ENCODE data around the gene GJD4. TPM values are rescaled to one million over a fixed set of nuclear protein-coding genes. Genes with fewer than 3 reads are reported as not detected.

Gene GJD4
- total RNA-seq, 1 donor from 2014 or later, result not detected

DNA sequence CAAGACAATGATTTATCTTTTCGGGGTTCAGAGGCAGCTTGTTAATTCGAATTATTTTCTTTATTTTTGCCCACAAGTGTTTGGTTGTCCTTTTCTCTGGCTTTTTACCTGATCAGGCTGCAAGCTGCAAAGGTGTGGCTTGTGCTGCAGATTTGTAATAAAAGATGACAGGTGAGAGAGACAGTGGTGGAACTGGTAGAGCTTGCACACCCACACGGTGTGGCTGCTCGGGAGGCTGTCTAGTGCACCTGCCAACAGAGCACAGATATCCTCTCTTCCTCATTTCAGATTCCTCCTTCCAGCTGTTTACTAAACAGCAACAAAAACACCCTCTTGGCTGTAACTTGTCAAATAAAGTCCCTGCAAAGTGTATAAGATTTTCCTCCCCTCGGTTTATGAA is 9.2 kb downstream of the GJD4 start:
- Histone ChIP-seq H3K9me3 (no peaks in the 10 kb centered on the region), H3K4me3 (no peak overlapping the region), H3K27ac (no peak overlapping the region), H3K27me3 (ENCODE audit: low read depth) (peaks cover 9% of the 10 kb centered on the region), H3K36me3 (no peaks in the 10 kb centered on the region), H3K4me1 (no peaks in the 10 kb centered on the region)
- DNase-seq, result no peak
- ATAC-seq, result no peak
- intact Hi-C loops (cut with DNase I), result no loop called here
- no peak for TF ChIP-seq CTCF (IDR thresholded peaks at IDR 0.05)

DNA sequence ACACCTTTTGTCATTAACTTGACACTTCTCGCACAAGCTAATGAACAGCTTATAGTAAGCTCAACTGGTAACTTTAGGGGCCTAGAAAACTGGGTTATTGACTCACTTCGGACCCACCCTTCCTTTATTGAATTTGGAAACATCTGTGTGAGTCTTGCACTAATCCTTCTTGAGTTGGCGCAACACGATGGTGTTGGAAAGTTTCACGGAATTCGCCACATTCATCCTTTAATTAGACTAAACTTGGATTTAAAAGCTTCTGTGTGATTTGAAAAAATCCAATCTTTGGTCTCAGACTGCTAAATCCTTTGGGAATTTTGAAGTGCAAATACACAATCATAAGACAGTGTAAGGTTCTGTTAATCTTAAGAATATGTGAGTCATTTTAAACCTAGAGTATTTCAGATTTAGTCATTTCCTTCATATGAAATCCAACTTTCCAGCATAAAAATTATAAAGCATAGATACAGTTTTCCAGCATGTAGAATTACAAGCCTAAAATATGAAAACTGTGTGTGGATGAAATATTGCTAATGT is 21.9 kb downstream of the GJD4 start:
- TF ChIP-seq CTCF (IDR thresholded peaks at IDR 0.05), result no peak
- ATAC-seq, result no peak
- intact Hi-C loops (cut with DNase I), result no loop called here

DNA sequence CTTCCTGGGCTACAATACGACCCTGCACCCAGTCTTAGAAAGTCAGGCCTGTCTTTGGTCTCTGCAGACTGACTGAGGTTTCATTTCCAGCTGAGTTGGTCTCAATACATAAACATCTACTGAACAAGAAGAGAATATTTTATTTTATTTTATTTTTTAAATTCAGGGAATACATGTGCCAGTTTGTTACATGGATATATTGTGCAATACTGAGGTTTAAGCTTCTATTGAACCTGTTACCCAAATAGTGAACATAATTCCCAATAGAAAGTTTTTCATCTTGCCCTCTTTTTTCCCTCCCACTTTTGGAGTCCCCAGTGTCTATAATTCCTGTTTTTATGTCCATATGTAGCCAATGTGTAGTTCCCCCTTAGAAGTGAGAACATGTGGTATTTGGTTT is 26.3 kb downstream of the GJD4 start:
- intact Hi-C loops (cut with DNase I), result no loop called here
- H3K27me3 ChIP-seq (ENCODE audit: low read depth), result no peaks in the 10 kb centered on the region
- no peak overlapping the region for H3K27ac ChIP-seq
- ATAC-seq, result no peak
- peaks cover 10% of the 10 kb centered on the region for H3K4me1 ChIP-seq
- no peaks in the 10 kb centered on the region for H3K9me3 ChIP-seq
- no peak overlapping the region for H3K4me3 ChIP-seq
- no peaks in the 10 kb centered on the region for H3K36me3 ChIP-seq
- TF ChIP-seq CTCF (IDR thresholded peaks at IDR 0.05), result no peak
- no peak for DNase-seq

More for the DNA sequence above, 21.9 kb downstream of the GJD4 start:
- Histone ChIP-seq H3K27me3 (ENCODE audit: low read depth) (no peaks in the 10 kb centered on the region), H3K27ac (no peak overlapping the region), H3K4me3 (no peak overlapping the region), H3K9me3 (no peaks in the 10 kb centered on the region), H3K36me3 (no peaks in the 10 kb centered on the region), H3K4me1 (no peaks in the 10 kb centered on the region)
- DNase-seq, result no peak

- Histone ChIP-seq H3K27ac (no peak overlapping the region), H3K27me3 (ENCODE audit: low read depth) (no peaks in the 10 kb centered on the region), H3K4me1 (peaks cover 16% of the 10 kb centered on the region), H3K36me3 (no peaks in the 10 kb centered on the region), H3K9me3 (no peaks in the 10 kb centered on the region), H3K4me3 (no peak overlapping the region)
- DNase-seq (no peak), ATAC-seq (no peak)
- intact Hi-C loops (cut with DNase I), result no loop called here
- no peak for TF ChIP-seq CTCF (IDR thresholded peaks at IDR 0.05)
Measured at GRCh38 chr10:35632027-35632426, 26.9 kb downstream of the GJD4 start.

DNA sequence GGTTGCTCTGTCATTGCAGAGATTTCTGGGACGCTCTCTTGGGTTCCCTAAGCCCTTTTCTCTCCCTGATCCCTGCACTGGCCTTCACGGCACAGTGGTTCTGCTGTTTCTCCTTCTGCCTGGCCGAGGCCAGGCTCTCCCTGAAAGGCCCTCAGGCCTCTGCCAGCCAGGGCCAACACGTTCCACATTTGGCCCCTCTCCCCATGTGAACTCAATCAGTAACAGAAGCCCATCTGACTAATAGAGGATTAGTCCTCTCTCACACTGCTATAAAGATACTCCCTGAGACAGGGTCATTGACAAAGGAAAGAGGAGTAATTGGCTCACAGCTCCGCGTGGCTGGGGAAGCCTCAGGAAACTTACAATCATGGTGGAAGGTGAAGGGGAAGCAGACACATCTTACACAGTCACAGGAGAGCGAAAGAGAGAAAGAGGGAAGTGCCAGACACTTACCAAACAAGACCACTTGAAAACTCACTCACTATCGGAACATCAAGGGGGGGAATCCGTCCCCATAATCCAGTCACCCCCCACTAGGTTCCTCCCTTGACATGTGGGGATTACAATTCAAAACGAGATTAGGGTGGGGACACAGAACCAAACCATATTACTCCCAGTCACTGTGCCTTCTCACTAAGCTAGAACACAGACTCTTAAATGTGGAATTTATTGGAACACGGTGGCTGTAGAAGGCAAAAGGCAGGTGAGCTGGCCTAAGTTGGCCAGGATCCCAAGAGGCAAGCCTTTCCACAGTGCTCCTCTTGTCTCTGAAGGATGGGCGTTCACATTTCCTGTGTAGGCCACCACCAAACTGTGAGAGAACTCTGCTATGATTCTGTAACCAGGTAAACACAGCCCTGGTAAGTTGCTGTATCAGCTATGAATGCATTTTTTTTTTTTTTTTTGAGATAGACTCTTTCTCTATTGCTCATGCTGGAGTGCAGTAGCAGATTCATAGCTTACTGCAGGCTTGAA is 28.2 kb downstream of the GJD4 start:
- peaks cover 29% of the 10 kb centered on the region for H3K4me1 ChIP-seq
- no peak for TF ChIP-seq CTCF (IDR thresholded peaks at IDR 0.05)
- DNase-seq (no peak), ATAC-seq (peak; percentile 60 to 63)
- intact Hi-C loops (cut with DNase I), result no loop called here
- H3K9me3 ChIP-seq, result no peaks in the 10 kb centered on the region
- peaks cover 1% of the 10 kb centered on the region for H3K27me3 ChIP-seq (ENCODE audit: low read depth)
- no peaks in the 10 kb centered on the region for H3K36me3 ChIP-seq
- no peak overlapping the region for H3K27ac ChIP-seq
- no peak overlapping the region for H3K4me3 ChIP-seq

All from lower lobe of right lung (tissue), 2 donors.